GM21526 (cell line): ENCODE measurements around the gene FAM53B.

Source experiments
- ATAC-seq: cut with Tn5 transposase; IDR thresholded peaks from one replicate; pipeline ENCODE4 v1.9.1; 2021; ENCODE audit warnings: moderate library complexity; ENCODE audit not compliant: unreplicated experiment, low FRiP score

The FAM53B gene

DNA sequence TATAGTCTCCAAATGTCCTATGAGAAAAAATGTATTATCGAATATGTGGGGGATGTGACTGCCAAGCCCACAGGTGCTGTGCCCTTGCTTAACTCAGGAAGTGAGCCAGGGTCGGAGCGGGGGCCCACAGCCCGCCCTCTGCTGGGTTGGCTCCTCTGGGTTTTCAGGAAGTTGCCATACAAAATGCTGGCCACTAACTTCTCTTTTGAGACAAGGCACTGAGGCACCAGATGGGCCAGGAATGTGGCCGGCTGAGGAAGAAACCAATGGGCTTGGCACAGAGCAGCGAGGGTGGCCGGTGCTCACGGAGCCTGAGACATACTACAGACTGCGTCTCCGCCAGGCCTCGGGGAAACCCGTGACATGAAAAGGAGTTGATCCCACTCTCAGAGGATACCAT, 58.9 kb downstream of the FAM53B start:
- no peak for ATAC-seq

DNA sequence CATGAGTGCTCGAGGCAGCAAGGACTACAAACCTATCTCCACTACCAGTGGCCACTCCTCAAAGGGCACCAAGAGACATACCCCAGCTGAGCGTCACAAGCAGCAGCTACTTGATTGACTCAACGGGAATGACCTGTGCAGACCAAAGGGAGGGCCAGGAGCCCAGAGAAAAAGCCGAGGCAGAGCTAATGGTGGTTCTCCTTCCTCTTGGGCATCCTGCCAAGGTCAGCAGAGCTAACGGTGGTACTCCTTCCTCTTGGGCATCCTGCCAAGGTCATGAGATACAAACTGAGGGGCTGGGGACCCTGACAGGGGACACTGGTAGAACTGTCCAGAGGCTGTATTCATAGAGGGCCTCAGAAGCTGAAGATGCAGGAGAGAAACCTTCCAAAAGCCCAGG, 60.4 kb downstream of the FAM53B start:
- ATAC-seq = no peak

DNA sequence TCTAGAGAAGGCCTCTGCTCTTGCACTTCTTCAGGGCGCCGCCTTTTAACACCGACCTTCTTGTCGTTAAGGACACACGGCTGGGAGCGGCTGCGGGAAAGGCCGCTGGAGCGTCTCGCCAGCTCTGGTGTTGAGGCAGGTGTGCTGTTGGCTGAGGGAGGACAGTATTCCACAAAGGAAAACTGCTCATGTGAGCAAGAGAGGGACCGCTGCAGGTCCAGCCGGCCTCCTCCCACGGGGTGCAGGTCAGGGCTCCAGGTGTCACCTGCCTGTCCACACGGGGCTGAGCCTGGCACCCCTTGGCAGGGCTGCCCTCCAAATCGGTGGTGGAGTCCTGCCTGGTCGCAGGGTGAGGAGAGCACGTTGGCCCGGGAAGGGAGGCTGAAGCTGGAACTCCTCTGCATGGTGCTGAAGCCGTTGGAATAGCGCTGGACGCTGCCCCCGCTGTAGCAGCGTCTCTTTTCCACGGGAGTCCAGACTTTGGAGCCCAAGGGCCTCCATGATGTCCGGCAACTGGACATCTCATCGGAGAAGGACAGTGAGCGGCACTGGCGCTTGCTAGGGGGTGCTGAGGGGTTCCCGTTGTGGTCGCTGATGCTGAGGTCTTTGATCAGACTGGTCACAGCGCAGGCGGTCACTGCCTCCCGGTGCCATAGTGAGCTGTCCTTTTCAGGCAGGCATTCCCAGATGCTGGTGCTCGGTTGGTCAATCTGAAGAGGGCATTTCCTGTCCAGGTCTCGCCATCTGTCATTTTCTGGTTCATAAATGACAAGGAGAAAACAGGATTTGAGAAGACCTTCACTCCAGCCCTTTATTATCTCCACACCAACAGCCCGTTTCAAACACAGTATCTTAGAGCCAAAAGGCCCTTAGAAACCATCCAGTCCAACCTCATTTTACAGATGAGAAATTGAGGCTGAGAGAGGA, 62.3 kb downstream of the FAM53B start:
- no peak for ATAC-seq

DNA sequence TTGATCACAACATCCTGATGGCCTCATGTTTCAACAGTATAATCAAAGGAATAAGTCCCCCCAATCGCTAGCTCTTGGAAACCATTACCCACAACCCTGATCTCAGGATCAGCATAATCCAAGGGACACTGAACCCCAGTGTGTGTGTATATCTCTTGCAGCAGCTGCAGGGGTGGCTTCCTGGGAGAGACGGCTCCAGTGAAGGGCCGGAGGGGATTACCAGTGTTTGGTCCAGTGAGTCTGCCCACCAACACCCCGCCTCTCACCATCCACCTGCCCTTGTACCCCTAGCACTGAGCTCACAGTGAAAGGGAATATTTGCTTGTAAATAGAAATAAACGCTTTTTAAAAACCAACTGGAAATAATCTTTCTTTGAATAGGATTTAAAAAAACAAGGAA, 63.1 kb downstream of the FAM53B start:
- no peak for ATAC-seq

DNA sequence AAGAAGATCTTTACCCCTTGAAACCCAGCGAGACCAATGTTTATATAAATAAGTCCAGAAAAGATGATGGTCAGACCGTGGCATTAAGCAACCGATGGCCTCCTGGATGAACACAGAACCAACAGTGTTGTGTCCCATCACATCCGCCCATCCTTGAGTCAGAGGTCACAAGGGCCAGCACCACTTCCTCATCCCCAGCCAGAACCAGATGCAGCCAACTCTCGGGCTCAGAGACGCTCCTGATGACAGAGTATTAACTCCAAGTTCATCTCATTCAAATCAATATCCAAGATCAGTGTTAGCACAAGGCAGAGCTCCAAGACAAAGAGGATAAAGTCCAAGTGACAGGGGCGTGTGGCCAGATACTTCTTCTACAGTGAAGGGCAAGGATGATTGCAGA, 63.5 kb downstream of the FAM53B start:
- ATAC-seq = no peak

DNA sequence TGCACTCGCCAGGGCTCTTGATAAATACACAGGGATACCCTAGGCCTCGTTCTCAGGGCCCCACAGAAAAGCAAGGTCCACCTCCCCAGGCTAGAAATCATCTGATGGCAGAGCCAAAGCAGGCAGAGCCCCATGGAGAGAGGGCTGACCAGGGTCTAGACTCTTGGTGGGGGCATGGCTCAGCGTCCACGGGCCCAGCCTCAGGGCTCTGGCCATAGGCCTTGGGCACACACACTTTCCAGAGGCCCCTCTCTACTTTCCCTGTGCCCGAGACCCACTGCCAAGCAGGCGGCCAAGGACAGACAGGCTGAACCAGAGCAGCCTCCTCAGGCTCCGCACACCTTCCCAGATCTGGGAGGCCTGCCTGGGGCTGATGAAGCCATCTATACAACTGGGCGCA, 64.8 kb downstream of the FAM53B start:
- ATAC-seq = no peak

DNA sequence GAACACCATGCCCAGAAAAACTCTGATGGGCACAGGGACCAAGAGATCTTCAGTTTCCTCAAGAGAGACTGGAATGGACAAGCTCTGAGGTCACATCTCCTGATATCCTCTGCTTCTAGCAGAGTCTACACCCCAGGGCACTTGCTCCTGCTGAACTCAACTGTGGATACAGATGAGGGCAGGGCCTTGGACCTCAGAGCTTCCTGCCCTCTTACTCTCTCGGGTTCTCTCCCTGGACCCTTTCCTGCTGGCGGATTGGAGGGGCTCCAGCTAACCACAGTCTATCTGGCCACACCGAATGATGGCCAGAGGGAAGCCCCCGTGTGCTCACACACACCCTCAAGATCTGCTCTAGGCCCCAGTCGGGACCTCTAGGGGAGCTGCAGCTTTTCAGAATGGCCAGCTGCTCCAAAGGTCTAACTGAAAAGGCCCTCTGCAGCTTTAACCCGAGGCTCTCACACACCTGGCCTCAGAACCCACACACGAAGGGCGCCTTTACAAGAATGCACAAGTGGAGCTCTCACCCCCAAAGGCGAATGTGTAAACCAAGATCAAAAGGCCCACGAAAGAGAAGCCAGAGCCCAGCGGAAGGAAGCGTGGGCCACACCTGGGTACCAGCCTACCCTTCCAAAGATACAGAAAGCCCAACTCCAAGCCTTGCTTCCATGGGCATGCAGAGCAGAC, 65.5 kb downstream of the FAM53B start:
- ATAC-seq = no peak

DNA sequence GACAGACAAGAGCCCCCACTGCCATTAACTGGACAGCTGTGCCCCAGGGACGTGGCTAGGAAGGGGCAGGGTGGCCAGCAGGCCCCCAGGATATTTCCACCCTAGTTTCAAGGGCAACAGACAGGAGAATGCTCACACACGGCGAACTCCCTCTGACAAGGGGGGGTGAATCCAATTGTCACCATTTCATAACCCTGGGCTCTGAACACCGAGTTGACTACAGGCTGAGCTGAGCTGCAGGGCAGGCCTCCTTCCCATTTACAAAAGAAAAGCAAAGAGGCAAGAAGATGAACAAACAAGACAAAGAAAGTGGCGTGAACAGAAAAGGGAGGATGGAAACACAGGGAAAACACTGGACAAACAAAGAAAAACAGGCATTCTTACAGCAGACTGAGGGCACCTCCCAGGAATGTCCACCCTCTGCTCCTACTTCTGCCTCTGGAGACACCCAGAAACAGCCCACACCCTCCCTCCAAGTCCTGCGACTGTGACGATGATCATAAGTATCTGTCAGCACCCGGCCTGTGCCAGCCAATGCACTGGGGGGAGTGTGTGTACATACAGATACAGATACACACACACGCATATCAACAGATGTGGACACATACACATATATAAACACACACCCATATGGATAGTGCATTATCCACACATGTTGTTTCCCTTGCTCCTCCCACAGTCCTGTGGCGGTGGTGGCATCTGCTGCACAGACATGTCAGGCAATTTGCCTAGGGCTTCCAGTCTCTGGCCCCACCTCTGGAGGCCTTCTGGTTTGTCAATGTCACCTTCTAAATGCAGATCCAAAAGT, 66.2 kb downstream of the FAM53B start:
- ATAC-seq = no peak

DNA sequence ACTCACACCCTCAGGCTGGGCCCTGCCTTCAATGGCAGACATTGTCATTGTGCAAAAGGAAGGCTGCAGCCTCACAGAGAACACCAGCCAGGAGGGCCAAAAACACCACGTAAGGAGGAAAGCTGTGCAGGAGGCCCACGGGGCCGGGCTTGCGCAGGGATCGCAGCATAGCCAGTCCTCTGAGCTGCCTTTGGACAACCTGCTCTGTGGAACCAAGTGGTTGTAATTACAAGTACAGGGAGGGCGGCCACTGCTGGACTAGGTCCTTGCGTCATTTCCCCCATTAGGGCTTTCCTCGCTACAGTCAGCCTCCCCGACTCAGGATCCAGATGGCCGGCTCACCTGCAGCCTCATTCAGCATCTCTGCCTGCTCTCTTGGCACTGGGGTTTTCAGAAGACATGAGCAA, 66.9 kb downstream of the FAM53B start:
- no peak for ATAC-seq

DNA sequence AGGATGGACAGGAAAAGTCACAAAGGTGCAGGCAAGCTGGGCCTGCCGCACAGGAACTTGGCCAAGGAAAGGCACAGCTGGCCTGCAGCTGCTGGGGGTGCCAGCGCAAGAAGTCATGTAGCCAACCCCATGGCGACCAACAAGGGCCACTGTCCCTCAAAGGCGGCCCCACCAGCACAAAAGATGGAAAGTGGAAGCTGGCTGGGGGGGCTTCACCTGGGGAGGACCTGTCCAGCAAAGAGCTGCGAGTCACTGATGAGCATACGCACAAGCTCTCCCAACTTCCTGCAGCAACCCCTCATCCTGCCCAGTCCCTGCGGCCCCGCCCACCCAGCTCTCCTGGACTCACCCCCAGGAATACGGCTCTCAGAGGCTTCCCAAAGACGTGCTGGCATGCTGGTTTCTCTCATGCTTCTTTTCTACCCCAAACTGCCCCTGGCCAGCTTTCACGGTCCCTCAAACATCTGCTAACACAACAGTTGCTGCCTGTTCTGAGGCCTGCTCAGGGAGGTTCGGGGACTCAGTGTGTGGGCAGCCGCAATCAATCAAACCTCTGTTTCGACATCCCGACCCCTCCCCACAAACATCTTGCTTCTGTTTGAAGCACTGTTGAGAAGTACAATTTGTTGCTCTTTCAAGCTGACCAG, 67.6 kb downstream of the FAM53B start:
- no peak for ATAC-seq

DNA sequence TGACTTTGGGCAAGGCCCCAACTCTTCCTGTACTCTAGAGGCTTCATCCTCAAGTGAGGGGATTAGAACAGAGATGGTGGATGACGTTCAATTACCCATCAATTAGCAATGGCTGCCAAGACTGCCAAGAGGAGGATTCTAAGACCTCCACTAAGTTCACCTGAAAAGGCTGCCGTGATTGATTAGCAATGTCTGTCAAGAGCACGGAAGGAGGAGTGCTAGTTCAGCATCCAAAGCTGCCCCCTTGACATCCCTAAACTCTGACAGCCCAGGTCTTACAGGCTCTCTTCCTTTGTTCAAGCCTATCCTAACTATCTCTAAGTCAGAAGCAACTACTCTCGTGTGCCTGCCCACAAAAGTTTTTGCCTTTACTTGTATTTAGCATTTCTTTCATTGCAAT, 68.4 kb downstream of the FAM53B start:
- no peak for ATAC-seq

DNA sequence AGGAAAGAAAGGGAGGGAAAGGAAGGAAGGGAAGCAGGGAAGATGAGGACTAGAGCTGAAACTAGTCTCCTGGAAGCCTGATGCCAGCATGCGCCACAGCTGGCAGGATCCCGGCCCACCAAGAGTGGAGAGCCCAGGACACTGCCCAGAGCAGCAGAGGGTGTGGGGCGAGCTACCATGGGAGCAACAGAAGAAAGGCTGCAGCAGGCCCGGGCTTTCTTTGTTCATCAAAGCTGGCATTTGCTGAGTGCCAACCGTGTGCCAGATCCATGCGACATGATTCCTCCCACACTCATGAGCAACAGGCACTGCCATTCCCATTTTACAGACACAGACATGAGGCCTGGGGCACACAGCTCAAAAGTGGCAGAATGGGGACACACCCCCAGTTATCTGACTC, 68.9 kb downstream of the FAM53B start:
- no peak for ATAC-seq

DNA sequence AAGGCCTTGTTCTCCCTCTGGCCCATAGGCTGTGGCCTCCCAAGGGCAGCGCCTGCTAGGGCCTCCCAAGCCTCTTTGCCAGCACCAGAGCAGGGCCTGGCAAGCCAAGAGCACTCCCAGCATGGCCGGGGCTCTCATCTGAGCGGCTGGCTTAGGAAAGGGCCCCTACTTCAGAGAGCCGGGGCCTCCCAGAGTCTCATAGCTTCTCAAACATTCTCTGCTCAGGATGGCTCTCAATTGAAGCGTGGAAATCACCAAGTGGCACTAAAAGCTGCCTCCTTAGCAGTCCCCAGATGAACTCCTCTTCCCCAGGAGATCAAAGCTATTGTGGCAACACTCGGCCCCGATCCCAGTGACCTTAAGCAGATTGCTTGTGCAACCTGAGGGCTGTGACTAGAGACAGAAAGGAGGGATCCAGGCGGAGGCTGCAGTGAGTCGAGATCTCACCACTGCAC, 69.4 kb downstream of the FAM53B start:
- ATAC-seq = no peak

DNA sequence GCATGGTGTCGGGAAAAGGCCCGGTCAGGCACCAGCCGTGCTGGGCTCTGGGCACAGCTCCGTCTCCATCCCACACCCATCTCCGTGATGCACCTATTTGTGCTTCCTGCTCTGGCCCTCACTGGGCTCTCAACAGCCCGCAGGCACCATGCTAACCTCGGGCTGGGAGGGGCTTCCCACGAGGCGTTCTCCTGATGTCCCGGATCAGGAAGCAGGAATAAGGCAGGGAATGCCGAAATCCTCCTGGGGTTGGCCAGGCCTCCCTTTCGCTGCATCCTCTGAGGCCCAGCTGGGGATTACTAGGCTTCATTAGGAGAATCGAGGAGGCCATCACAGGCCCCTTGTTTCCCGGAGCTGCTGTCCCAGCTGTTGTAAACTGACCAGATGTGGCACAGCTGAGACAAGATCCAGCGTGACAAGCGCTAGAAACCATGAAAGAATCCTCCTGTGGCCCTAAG, 72.0 kb downstream of the FAM53B start:
- no peak for ATAC-seq

DNA sequence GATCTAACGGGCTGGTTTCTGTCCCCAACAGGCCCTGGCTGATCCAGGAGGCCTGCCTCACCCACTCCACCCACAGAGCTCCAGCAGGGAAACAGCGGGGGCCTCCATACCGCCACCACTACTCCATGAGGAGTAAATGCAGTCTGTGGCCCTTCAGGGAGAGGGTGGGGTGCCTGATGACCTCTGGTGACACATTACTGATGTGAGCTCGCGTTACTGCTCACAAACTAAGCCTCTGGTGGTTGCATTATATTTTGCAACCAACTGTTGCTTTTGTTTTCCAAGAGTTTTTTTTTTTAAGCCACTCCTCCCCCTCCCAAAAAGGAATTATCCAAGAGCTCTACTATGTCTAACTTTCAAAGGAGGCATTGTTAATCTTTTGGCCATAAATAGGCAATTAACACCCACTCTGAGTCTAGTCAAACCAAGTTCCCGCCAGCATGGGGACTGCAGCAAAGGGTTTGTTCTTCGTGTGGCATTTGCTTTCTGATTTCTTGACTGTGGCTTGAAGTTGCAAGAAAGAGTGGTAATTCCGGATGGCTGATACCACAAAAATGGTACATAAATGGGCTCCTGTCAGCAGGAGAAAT, 72.6 kb downstream of the FAM53B start:
- no peak for ATAC-seq

DNA sequence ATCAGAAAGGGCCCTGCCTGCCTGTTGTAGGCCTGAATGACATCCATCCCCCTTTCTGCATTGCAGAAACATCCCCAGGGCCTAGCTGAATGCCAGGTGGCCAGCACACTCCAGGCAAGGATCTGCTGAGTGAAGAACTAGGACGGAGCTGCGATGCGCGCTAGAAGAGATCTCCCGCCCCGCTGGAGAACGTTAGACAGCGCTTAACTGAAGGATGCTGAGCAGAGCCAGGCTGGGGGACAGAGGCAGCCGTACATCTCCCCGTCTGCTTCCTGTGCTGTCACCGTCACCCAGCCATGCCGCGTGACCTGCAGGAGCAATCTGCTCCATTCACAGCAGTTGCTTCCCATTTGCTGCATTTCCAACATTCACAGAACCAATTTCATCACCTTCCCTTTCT, 73.3 kb downstream of the FAM53B start:
- ATAC-seq = no peak

DNA sequence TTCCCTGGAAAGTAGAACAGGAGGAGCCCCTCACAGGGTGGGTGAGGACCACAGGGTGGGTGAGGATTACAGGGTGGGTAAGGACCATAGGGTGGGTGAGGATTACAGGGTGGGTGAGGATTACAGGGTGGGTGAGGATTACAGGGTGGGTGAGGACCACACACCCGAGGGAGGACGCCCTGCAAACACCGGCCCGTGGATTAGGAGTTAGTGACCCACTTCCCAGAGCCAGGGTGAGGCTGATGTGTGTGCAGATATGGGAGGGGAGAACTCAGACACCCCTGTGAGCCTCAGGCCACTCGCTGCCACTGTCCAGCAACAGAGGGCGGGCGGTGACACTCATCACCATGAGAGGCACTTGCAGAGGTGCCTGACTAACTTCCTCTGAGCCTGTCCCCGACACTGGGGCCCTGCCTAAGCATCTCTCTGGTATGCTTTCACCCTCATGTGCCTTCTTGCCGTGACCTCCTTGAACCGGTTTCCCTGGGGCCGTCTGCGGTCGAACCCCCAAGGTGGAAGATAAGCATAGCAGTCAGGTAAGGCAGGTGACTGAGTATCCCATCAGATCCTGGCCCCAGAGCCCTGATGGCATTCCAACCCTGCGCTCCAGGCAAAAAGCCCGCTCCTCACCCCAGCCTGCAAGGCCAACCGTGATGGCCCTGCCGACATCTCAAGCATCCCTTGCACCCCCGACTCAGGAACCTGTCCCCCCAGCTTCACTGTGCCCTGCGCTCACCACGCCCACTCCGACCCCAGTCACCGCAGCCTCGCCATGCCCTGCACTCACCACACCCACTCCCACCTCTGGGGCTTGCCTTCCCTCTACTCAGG, 74.1 kb downstream of the FAM53B start:
- no peak for ATAC-seq

DNA sequence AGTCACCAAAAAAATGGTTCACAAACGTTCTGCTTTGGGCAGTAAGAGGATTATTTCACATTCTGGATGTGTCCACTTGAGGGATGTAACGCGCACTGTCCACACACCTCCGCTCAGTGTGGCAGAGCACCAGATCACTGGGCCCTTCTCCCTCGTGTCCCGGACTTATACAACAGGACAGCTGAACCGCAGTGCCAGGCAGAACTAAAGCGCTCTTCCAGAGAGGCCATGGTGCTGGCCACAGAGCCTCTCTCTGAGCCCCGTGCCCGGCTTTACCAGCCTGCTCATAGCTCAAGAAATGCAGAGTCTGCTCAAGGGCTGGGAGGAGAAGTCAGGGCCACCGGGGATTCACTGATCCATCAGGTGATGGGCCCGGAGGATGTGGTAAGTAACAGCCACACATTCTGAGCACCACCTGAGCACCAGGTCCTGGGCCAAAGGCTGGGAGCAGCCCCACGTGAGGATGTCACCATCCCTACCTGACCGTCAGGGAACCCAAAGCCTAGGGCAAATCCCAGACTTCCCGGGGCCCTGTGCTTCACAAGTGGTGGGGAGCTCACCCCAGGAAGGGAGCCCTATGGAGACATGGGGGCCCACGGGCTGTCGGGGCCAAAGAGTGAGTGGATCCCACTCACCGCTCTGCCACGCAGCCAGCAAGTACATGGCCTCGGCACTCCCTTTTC, 74.9 kb downstream of the FAM53B start:
- no peak for ATAC-seq
